Liver (tissue), 3 donors: ENCODE measurements around the gene SLC27A4.

Experiments used
- ATF3 ChIP-seq: IDR thresholded peaks from 2 replicates; pipeline ENCODE4 v1.6.1; 2016; ENCODE audit warnings: antibody characterized with exemption
- CTCF ChIP-seq: fragments of 150-350 bp; IDR thresholded peaks from 2 replicates; pipeline ENCODE4 v1.5.1; 2017; ENCODE audit warnings: improper control_type of control experiment, low read depth, low read length; ENCODE audit not compliant: missing input control
- FOXA1 ChIP-seq: IDR thresholded peaks from 2 replicates; pipeline ENCODE4 v1.6.1; 2016; ENCODE audit warnings: antibody characterized with exemption
- FOXA2 ChIP-seq: IDR thresholded peaks from 2 replicates; pipeline ENCODE4 v1.6.1; 2016; ENCODE audit warnings: antibody characterized with exemption
- MAX ChIP-seq: IDR thresholded peaks from 2 replicates; pipeline ENCODE4 v1.6.1; 2016; ENCODE audit warnings: antibody characterized with exemption
- NR2F2 ChIP-seq: IDR thresholded peaks from 2 replicates; pipeline ENCODE4 v1.6.1; 2016; ENCODE audit warnings: antibody characterized with exemption
- RAD21 ChIP-seq, 2 donors: IDR thresholded peaks; 2 replicates each; pipeline ENCODE4 v1.6.1; 2016; ENCODE audit warnings: antibody characterized with exemption in 2 of 2, mild to moderate bottlenecking in 2 of 2
- REST ChIP-seq: IDR thresholded peaks from 2 replicates; pipeline ENCODE4 v1.6.1; 2016; ENCODE audit warnings: antibody characterized with exemption, mild to moderate bottlenecking
- SP1 ChIP-seq: IDR thresholded peaks from 2 replicates; pipeline ENCODE4 v1.6.1; 2018; ENCODE audit warnings: antibody characterized with exemption, mild to moderate bottlenecking
- ZBTB33 ChIP-seq: IDR thresholded peaks from 2 replicates; pipeline ENCODE4 v1.6.1; 2016; ENCODE audit warnings: antibody characterized with exemption
- donor health status: healthy.
- donor health status: healthy.

- TF ChIP-seq ATF3, result no peak
- no peak for TF ChIP-seq SP1
- TF ChIP-seq CTCF, result no peak
- no peak for TF ChIP-seq MAX
- TF ChIP-seq FOXA1, result no peak
- no peak for TF ChIP-seq RAD21 (IDR thresholded peaks at IDR 0.05)
- no peak for TF ChIP-seq FOXA2
- no peak for TF ChIP-seq REST
- no peak for TF ChIP-seq NR2F2
- no peak for TF ChIP-seq ZBTB33
These were observed 18.5 kb downstream of the SLC27A4 start for GRCh38 chr9:128358861-128359260.
